Left renal cortex interstitium (tissue), 4 donors: ENCODE results near the gene SESN3. TPM values are rescaled to one million over a fixed set of nuclear protein-coding genes. Genes with fewer than 3 reads are reported as not detected.
"Not testable (repeated sequence)": the region's sequence is repeated elsewhere in the genome, so short reads cannot be mapped to it uniquely, and the experiment has no call there.

Experiments
- DNase-seq, 4 donors: peaks; one replicate each; pipeline ENCODE4 v3.0.0-alpha.2; 2013; ENCODE audit warnings: low read depth in 4 of 4, low spot score in 2 of 4, missing footprints in 1 of 4
- polyA plus RNA-seq, 4 donors: library from polyadenylated mRNA; unstranded; fragments of 120-200 nt; gene quantifications; one replicate each; pipeline ENCODE4 v1.2.1, GENCODE V29; 2013; ENCODE audit not compliant: insufficient read length in 4 of 4

The SESN3 gene
- polyA plus RNA-seq, 4 donors, result 66.6 to 78.9 (median 73.8) TPM

DNA sequence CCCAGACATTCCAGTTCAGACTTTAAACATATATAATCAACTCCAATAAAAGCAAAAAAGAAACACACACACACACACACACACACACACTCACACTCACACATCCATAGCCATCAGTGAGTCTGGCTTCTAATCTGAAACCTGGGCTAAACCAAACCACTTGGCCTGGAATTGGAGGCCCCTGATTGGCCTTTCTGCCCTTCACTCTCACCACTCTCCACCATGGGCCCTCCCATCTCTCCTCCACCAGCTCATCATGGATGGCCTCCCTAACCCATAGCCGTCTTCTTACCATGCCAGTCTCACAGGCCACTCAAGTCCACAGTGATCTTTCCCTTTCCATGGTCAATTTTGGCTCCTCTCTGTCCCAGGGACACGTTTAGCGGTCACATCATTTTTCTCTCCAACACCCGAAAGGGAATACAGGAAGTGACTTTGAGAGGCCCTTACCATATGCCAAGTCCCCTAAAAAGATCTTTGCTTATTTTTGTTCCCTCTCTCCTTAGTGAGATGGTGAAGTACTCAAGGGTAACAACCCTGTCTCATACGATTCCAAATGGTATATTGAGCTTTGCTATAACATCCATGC, 74.8 kb downstream of the SESN3 start:
- no peak for DNase-seq

DNA sequence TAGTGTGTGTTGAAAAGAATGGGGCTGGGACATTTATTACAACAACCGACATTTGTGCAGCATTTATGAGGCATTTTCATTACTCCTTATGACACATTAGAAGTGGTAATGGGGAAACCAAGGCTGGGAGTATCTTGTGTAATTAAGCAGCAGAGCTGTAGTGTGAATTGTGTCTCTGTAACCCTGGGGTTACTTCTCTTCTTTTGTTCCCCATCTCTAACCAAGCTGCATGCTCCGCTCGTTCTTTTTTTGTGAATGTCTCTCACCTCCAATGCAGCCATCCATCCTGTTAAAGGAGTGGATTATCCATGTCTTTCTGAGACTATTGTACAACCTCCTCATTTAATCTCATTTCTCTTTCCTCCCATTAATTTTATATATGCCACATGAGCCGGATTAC, 75.6 kb downstream of the SESN3 start:
- no peak for DNase-seq

- peak in 1 of 4 donors; percentile 52 for DNase-seq
Observed at GRCh38 chr11:95154514-95154913, 76.5 kb downstream of the SESN3 start.

- no peak for DNase-seq
Observed at GRCh38 chr11:95153857-95154246, 77.2 kb downstream of the SESN3 start.

DNA sequence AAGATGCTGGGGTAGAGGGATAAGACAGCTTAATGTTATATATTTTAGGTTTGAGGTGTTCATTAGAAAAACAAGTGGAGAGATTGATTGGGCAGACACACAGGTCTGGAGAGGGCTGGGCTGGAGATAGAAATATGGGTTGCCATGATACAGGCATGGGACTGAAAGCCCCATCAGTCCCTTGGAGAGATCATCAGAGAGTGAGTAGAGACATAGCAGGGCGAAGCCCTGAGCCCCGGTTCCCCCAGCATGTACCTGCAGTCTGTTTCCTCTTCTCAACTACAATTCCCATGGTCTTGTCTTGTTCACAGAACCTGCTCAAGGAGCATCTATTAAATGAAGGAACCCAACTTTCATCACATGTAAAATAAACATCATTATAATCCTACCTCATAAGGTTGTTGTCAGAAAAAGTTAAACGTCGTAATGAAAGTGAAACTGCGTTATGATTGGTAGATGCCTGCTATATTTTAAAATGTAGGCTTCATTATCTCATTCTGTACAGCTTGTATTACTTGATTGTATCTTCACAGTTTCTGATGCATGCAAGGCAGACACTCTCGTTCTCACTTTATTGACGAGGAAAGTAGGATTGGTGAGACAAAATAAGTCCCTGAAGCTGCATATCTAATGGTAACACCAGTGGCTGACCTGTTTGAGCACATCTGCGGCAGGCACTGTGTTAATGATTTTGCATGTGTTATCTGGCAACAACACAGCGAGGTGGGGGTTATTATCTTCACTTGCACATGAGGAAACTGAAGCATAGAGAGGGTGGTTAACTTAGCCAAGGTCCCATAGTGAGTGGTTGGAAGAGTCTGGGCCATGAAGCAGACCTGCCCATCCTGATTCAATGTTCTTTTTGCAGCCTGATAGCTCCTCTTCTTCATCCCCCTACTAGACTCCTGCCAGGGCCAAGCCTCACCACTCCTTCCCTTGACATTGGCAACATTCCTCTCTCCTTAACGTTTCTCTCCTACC, 77.8 kb downstream of the SESN3 start:
- DNase-seq, result no peak

DNA sequence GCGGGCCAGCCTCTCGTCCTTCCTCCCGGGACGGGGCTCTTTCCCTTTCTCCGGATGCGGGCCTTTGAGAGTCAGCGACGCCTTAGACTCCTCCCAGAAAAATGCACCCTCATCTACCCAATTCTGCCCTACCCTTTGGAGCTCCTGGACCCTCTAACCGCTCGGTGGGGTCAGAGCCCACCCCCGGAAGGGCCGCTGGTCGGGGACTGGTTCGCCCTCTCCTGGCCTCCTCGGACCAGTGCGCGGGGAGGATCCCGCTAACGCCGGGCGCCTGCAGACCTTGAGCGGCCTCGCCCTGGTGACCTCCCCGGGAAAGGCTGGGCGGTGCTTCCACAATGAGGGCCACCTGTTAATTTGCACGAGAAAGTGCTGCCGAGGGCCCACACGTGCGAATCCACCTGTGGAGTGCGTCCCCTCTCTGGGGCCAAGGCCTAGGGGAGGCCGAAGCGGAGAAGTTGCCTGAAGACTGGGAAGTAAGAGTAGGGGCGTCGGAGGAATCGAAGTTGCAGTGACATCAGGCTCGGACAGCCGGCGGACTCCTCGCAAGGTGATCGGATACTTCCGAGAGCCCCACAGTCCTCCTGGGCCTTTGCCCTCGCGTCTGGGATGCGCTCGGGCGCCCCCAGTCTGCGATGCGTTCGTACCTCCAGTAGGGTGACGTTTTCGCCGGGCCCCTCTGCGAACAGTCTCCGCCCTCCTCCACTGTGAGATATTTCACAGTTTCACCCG, 79.9 kb downstream of the SESN3 start:
- DNase-seq, result peak; percentile 82 to 91 (median 86)

DNA sequence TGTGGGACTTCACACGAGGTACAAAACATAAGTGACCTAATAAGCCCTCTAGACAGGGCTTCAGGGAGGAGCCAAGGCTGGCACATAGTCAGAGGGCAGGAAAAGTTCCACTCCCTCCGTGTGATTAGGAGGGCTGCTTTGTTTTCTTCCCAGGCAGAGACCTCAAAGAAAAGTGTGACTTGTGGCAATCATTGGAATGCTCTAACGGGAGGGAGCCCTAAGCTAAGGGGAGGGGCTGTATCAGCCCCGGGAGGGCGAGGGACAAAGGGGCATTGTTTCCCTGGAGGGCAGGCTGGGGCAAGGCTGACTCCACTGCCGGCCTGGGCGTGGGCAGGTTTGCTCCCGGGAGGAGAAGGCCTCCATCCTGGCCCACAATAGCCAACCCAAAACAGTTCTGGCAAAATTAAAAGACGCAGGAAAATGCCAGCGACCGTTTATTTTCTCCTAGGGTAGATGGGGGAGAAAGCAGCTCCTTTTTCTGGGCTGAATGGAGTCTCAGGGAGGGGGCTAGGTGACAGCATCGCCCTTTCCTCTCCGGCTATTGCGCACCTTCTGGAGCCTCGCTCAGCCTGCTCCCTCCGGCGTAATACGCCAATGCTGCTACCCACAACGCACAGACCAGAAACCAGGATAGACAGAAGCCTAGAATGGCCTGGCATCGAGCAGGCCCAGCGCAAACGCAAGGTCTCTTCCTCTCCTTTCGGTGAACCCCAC, 81.2 kb downstream of the SESN3 start:
- DNase-seq, result peak in 2 of 4 donors; percentile 7 to 39

DNA sequence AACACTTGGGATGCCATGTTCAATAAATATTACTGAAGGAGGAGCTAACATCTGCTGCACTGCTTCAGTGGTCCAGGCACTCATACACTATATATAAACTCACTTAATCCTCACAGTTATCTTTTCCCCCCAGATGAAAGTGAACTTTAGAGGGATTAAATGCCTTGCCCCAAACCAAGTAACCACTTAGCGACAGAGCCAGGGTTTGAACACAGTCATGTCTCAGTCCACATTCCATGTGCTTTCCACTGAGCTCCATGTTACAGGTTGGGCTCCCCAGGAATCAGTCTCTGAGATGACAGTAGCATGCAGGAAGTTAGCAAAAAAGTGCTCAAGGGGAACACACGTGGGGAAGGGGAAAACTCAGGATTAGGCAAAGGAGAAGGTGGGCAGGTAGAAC, 82.1 kb downstream of the SESN3 start:
- no peak for DNase-seq

- DNase-seq, result no peak
Observed at GRCh38 chr11:95148406-95148805, 82.6 kb downstream of the SESN3 start.

- no peak for DNase-seq
Observed at GRCh38 chr11:95147364-95147905, 83.6 kb downstream of the SESN3 start.

GRCh38 chr11:95145430-95146060, 85.5 kb downstream of the SESN3 start:
- DNase-seq, result no peak

GRCh38 chr11:95144313-95145235, 86.4 kb downstream of the SESN3 start:
- no peak for DNase-seq

DNA sequence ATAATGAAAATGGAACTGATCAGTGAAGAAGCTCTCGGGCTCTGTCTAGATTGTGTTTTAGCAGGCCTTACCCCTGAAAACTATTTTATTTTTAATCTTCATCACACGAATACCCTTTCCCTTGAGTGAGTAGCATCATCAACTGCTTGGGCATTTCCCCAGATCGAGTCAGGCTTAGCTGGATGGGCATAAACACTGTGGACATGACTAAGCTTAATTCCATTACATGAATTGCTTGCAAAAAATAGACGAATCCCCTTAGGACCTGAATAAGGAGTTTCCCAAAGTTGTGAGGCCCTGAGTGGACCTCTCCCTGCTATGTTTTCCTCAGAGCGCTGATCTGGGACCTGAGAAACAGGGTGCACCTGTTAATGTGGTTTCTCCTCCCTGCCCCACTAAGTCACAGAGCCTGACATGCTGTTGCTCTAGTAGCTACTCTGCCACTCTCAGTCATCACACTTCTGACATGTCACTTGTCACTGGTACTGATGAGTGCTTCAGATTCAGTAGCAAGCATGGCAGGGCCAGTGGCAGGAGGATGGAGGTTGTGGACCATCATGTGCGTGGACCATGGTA, 87.8 kb downstream of the SESN3 start:
- DNase-seq, result no peak

DNA sequence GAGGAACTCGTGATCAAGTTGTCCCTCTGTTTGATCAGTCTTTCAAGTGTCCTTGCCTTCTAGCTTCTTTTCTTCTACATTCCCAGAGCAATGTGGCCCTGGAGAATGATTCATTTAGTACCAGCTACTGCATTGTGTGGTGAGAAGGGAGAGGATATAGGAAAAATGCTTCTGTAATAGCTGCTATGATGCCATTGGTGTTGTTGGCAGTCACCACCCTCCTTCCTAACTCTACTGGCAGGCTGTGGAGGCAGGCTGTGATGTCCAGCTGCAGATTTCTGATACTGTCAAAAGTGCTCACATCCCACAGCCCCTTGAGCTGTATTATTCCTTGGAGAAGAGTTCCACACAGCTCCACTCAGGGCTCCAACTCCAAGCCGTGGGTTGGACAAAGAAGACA, 88.6 kb downstream of the SESN3 start:
- DNase-seq, result no peak

DNA sequence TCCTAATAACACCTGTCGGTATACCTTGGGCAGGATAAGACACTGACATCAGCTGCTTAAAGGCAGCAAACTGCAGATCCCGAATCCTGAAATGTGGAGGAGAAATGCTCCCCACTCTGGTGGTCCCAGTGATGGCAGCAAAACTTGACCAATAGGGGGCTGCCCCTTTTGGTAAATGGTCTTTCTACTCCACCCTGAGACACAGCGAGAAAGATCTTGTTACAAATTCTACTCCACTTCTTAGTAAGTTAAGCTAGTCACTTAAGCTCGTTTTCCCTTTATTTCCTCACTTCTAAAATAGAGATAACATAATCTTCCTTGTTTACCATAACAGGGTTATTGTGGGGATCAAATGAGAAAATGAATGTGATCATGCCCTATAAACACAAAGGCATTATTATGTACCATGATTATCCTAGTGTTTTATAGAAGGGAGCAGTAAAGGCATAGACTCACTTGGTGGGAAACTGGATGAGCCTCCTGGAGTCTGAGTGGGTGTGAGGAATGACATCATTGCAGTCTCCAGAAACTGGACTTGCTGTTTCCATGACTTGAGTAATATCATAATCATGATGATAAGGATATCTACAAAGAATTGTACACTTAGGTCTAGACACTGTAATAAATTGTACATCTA, 90.5 kb downstream of the SESN3 start:
- no peak for DNase-seq

DNA sequence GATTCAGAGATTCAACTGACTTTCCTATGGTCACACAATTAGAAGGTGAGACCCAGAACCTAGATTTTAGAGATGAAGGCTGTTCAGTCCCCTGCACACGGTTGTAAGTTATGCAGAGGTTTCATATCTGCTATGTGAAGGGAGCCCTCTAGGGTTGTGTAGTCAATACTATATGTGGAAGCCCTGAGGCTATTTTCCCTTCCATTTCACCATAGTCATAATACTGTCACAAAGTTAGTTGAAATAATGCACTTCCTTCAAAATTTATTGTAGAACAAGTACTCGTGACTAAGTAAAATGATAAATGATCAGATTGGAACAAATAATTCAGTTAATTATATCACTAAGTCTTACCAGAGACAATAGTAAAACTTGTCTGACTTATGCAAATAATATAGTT, 92.6 kb downstream of the SESN3 start:
- DNase-seq, result peak in 1 of 4 donors; percentile 21

GRCh38 chr11:95137299-95137698, 93.7 kb downstream of the SESN3 start:
- DNase-seq, result no peak

DNA sequence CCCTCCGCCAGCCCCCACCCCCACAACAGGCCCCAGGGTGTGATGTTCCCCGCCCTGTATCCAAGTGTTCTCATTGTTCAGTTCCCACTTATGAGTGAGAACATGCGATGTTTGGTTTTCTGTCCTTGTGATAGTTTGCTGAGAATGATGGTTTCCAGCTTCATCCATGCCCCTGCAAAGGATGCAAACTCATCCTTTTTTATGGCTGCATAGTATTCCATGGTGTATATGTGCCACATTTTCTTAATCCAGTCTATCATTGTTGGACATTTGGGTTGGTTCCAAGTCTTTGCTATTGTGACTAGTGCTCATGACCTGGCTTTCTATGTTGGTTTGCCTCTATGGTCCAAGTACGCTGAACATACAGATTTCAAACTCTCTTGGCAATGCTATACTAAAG, 94.3 kb downstream of the SESN3 start:
- DNase-seq, result not testable (repeated sequence)
